HCT116 (cell line): ENCODE results near the gene TMEM52B. TPM values are rescaled to one million over a fixed set of nuclear protein-coding genes. Genes with fewer than 3 reads are reported as not detected.

ENCODE experiments used
- ATAC-seq: fragments of 200-7000 bp; cut with Tn5 transposase; 2 replicates; pipeline ENCODE4 v1.9.1; 2020; ENCODE audit warnings: mild to moderate bottlenecking, moderate library complexity
- BruUV-seq: library from RNA; stranded (reverse); fragments of 400-500 nt; replicated peaks from 2 replicates; lab custom pipeline; 2021; lab: Mats Ljungman, UMichigan
- CTCF ChIA-PET: fragments of 300-600 bp; sonication (Branson Sonifier 250); formaldehyde crosslinking; loops from one replicate; lab custom pipeline; 2021; ENCODE audit warnings: antibody characterized with exemption; lab: Charles Lee
- POLR2A ChIA-PET: fragments of 300-600, 350-600 bp; sonication (Branson Sonifier 250); formaldehyde crosslinking; loops from one replicate; lab custom pipeline; 2021; ENCODE audit warnings: antibody characterized with exemption; lab: Charles Lee
- RAD21 ChIA-PET, 2 experiments: fragments of 300-600 bp; sonication (Branson Sonifier 250); formaldehyde crosslinking; loops; one replicate each; lab custom pipeline; 2023; ENCODE audit warnings: low total read pairs in 2 of 2; ENCODE audit not compliant: uncharacterized antibody in 2 of 2, unreplicated experiment in 2 of 2, low non-redundant PET in 1 of 2; lab: Charles Lee
- DNase-seq: peaks from one replicate; pipeline ENCODE4 v3.0.0-alpha.2; 2010; ENCODE audit warnings: low read depth, low spot score
- H2AFZ ChIP-seq: fragments of 200-600 bp; shearing (Covaris generic), sonication (generic); 2 replicates; pipeline ENCODE4 v1.6.1; 2017; ENCODE audit warnings: low read depth, mixed run types, mixed read lengths, antibody characterized with exemption, low read length; ENCODE audit not compliant: poor library complexity, severe bottlenecking
- H3K27ac ChIP-seq: 2 replicates; pipeline ENCODE4 v1.5.1; 2012; ENCODE audit warnings: low read depth, low read length
- H3K27me3 ChIP-seq: fragments of 200-600 bp; sonication (generic); 2 replicates; pipeline ENCODE4 v1.6.1; 2016; ENCODE audit warnings: mixed run types, low read length, mixed read lengths; ENCODE audit not compliant: insufficient read depth
- H3K36me3 ChIP-seq, 2 experiments: fragments of 200-500 bp in 1 of 2; fragments of 200-600 bp in 1 of 2; sonication (Bioruptor generic) in 1 of 2; sonication (generic) in 1 of 2; 2 replicates each; pipeline versions ENCODE4 v1.5.1 to v1.6.1; 2014 to 2016; ENCODE audit warnings: low read length in 2 of 2, inconsistent platforms in 1 of 2, mixed read lengths in 1 of 2, mixed run types in 1 of 2; ENCODE audit not compliant: insufficient read depth in 2 of 2, control insufficient read depth in 1 of 2
- H3K4me1 ChIP-seq, 2 experiments: fragments of 200-600 bp in 1 of 2; sonication (generic) in 1 of 2; 2 replicates each; pipeline versions ENCODE4 v1.5.1 to v1.6.1; 2012 to 2017; ENCODE audit warnings: low read length in 2 of 2, inconsistent platforms in 1 of 2, mild to moderate bottlenecking in 1 of 2, mixed read lengths in 1 of 2, mixed run types in 1 of 2, moderate library complexity in 1 of 2; ENCODE audit not compliant: insufficient read depth in 2 of 2, control insufficient read depth in 1 of 2
- H3K4me2 ChIP-seq: fragments of 200-600 bp; sonication (generic); 2 replicates; pipeline ENCODE4 v1.6.1; 2017; ENCODE audit warnings: mixed run types, low read length, mixed read lengths
- H3K4me3 ChIP-seq, 2 experiments: fragments of 200-600 bp in 1 of 2; sonication (generic) in 1 of 2; replicated peaks in 1 of 2; 2 replicates each; pipeline ENCODE4 v1.5.1; 2011 to 2016; ENCODE audit warnings: low read length in 2 of 2, control low read depth in 1 of 2, low read depth in 1 of 2, mild to moderate bottlenecking in 1 of 2, mixed read lengths in 1 of 2, mixed run types in 1 of 2
- H3K79me2 ChIP-seq: fragments of 200-600 bp; sonication (generic); 2 replicates; pipeline ENCODE4 v1.6.1; 2017; ENCODE audit warnings: mild to moderate bottlenecking, mixed run types, low read length, moderate library complexity, mixed read lengths; ENCODE audit not compliant: insufficient read depth
- H3K9ac ChIP-seq: fragments of 200-600 bp; sonication (generic); 2 replicates; pipeline ENCODE4 v1.6.1; 2016; ENCODE audit warnings: low read length, mixed read lengths
- H3K9me2 ChIP-seq: fragments of 200-600 bp; sonication (generic), shearing (Covaris generic); 2 replicates; pipeline ENCODE4 v1.6.1; 2017; ENCODE audit warnings: mixed run types, mild to moderate bottlenecking, moderate library complexity; ENCODE audit not compliant: insufficient read depth
- H3K9me3 ChIP-seq, 2 experiments: fragments of 200-500 bp in 1 of 2; fragments of 200-600 bp in 1 of 2; sonication (Bioruptor generic) in 1 of 2; sonication (generic) in 1 of 2; 2 replicates each; pipeline ENCODE4 v1.6.1; 2014 to 2017; ENCODE audit warnings: low read length in 2 of 2, mixed read lengths in 2 of 2, inconsistent platforms in 1 of 2, low read depth in 1 of 2, mild to moderate bottlenecking in 1 of 2, mixed run types in 1 of 2, moderate library complexity in 1 of 2; ENCODE audit not compliant: control insufficient read depth in 1 of 2, insufficient read depth in 1 of 2
- H4K20me1 ChIP-seq: fragments of 200-600 bp; sonication (generic), shearing (Covaris generic); 2 replicates; pipeline ENCODE4 v1.6.1; 2017; ENCODE audit warnings: mixed run types, mild to moderate bottlenecking, moderate library complexity; ENCODE audit not compliant: insufficient read depth
- CBX3 ChIP-seq: IDR thresholded peaks from 2 replicates; pipeline ENCODE4 v1.6.1; 2012; ENCODE audit warnings: low read depth
- CEBPB ChIP-seq: IDR thresholded peaks from 2 replicates; pipeline ENCODE4 v1.6.1; 2012; ENCODE audit warnings: low read depth
- EGR1 ChIP-seq: IDR thresholded peaks from 2 replicates; pipeline ENCODE4 v1.6.1; 2012; ENCODE audit warnings: low read depth
- SRF ChIP-seq: IDR thresholded peaks from 2 replicates; pipeline ENCODE4 v1.6.1; 2012; ENCODE audit warnings: low read depth
- ZFX ChIP-seq: fragments of 450-650 bp; IDR thresholded peaks from 2 replicates; pipeline ENCODE4 v1.6.1; 2017
- ZNF274 ChIP-seq: fragments of 200-500 bp; sonication (Bioruptor generic); IDR thresholded peaks from 2 replicates; pipeline ENCODE4 v1.6.1; 2014; ENCODE audit warnings: mild to moderate bottlenecking, low read depth, low read length, inconsistent platforms
- intact Hi-C: fragments of 100-400 bp; cut with micrococcal nuclease; formaldehyde crosslinking; loops from 2 replicates; pipeline ENCODE4 v1.10.0; 2022
- total RNA-seq: library from RNA; stranded (reverse); gene quantifications from one replicate; pipeline ENCODE4 v1.2.1, GENCODE V29; 2021; ENCODE audit not compliant: unreplicated experiment
- TF ChIP-seq, protein P1 (sequence below): IDR thresholded peaks from 2 replicates; pipeline ENCODE4 v1.6.1; 2012; ENCODE audit warnings: low read depth
- TF ChIP-seq, protein P2 (sequence below): IDR thresholded peaks from 2 replicates; pipeline ENCODE4 v1.6.1; 2012

The TMEM52B gene
- total RNA-seq, 1 experiment from 2014 or later: not detected

DNA sequence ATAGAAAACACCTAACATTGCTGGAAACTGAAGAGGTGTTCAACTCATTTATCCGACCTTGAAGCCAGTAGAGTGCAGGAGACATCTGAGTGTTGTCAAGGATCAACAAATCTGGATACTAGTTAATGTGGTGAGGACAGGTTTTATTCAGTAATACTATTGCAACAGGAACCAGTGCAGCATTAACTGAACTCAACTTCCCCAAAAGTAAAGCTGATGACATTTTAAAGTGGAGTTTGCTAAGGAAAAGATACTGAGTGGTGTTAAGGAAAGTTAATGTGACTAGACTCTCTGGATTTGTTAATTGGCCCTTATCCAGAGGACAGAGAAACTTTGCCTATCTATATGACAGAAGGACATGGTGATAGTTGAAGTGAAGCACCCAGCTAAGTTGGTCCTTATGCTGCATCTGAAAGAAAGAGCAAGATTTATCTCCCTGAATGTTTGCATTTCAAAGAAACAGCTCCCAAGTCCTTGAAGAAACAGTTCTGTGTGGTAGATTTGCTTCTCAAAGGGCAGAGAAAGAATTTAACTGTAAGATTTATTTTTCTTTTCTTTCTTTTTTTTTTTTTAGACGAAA lies 47.6 kb upstream of the TMEM52B start:
- H3K9me2 ChIP-seq: no peaks in the 10 kb centered on the region
- ChIA-PET RAD21 (no interaction called here), CTCF (interaction anchor here (1.2 kb wide), 1 partner anchor 9 kb away, joined by 3 read pairs; no protein-coding TSS in a partner anchor), POLR2A (no interaction called here)
- no peak overlapping the region for H3K4me2 ChIP-seq
- BruUV-seq: no TSS peak
- no peak overlapping the region for H3K4me3 ChIP-seq
- no peaks in the 10 kb centered on the region for H4K20me1 ChIP-seq
- H3K4me1 ChIP-seq: peaks cover 0 to 3% of the 10 kb centered on the region in 2 experiments; a peak in 1 of 4 replicates
- ATAC-seq (no peak), DNase-seq (no peak)
- H3K9me3 ChIP-seq: no peaks in the 10 kb centered on the region
- H3K36me3 ChIP-seq: no peaks in the 10 kb centered on the region
- no peak overlapping the region for H2AFZ ChIP-seq
- TF ChIP-seq ZFX (no peak), CBX3 (no peak), EGR1 (no peak), SRF (no peak), ZNF274 (no peak), CEBPB (no peak)
- TF ChIP-seq, protein P1, sequence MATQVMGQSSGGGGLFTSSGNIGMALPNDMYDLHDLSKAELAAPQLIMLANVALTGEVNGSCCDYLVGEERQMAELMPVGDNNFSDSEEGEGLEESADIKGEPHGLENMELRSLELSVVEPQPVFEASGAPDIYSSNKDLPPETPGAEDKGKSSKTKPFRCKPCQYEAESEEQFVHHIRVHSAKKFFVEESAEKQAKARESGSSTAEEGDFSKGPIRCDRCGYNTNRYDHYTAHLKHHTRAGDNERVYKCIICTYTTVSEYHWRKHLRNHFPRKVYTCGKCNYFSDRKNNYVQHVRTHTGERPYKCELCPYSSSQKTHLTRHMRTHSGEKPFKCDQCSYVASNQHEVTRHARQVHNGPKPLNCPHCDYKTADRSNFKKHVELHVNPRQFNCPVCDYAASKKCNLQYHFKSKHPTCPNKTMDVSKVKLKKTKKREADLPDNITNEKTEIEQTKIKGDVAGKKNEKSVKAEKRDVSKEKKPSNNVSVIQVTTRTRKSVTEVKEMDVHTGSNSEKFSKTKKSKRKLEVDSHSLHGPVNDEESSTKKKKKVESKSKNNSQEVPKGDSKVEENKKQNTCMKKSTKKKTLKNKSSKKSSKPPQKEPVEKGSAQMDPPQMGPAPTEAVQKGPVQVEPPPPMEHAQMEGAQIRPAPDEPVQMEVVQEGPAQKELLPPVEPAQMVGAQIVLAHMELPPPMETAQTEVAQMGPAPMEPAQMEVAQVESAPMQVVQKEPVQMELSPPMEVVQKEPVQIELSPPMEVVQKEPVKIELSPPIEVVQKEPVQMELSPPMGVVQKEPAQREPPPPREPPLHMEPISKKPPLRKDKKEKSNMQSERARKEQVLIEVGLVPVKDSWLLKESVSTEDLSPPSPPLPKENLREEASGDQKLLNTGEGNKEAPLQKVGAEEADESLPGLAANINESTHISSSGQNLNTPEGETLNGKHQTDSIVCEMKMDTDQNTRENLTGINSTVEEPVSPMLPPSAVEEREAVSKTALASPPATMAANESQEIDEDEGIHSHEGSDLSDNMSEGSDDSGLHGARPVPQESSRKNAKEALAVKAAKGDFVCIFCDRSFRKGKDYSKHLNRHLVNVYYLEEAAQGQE: no peak
- TF ChIP-seq, protein P2, sequence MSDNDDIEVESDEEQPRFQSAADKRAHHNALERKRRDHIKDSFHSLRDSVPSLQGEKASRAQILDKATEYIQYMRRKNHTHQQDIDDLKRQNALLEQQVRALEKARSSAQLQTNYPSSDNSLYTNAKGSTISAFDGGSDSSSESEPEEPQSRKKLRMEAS: no peak
- H3K9ac ChIP-seq: no peak overlapping the region
- no peaks in the 10 kb centered on the region for H3K79me2 ChIP-seq
- intact Hi-C loops: no loop called here
- H3K27me3 ChIP-seq: peaks cover 11% of the 10 kb centered on the region
- no peak overlapping the region for H3K27ac ChIP-seq
